Fibroblast of lung (primary cell): ENCODE measurements around the gene HTT-AS.

Experiments used
- EZH2 ChIP-seq: IDR thresholded peaks from 2 replicates; pipeline ENCODE4 v1.5.1; 2012; ENCODE audit warnings: low read length, control low read depth, mild to moderate bottlenecking; ENCODE audit errors: missing control alignments
- TF ChIP-seq, protein P1 (sequence below), 2 donors: IDR thresholded peaks in 1 of 2; conservative IDR thresholded peaks in 1 of 2; 1 replicate in 1 of 2; 2 replicates in 1 of 2; pipeline ENCODE4 v1.5.1; 2011 to 2012; ENCODE audit warnings: low read length in 2 of 2, control low read depth in 1 of 2, inconsistent platforms in 1 of 2, low read depth in 1 of 2, mild to moderate bottlenecking in 1 of 2

DNA sequence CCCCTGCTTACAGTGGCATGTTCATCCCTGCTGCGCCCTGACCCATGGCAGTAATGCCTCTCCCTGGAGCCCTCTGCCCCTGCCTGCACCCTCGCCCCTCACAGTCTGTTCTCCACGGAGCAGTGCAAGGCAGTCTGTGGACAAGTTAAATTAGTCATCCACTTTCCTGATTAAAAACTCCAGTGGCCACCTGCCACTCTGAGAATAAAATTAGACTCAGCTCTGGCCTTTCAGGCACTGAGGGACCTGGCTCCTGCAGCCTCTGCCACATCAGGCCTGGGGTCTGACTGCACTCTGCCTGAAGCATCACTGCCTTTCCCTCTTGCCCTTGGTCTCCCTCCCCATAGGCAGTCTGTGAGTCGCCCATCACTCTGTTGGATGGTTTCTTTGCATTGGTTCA lies 57.4 kb downstream of the HTT-AS start:
- no peak for TF ChIP-seq EZH2
- TF ChIP-seq, protein P1, sequence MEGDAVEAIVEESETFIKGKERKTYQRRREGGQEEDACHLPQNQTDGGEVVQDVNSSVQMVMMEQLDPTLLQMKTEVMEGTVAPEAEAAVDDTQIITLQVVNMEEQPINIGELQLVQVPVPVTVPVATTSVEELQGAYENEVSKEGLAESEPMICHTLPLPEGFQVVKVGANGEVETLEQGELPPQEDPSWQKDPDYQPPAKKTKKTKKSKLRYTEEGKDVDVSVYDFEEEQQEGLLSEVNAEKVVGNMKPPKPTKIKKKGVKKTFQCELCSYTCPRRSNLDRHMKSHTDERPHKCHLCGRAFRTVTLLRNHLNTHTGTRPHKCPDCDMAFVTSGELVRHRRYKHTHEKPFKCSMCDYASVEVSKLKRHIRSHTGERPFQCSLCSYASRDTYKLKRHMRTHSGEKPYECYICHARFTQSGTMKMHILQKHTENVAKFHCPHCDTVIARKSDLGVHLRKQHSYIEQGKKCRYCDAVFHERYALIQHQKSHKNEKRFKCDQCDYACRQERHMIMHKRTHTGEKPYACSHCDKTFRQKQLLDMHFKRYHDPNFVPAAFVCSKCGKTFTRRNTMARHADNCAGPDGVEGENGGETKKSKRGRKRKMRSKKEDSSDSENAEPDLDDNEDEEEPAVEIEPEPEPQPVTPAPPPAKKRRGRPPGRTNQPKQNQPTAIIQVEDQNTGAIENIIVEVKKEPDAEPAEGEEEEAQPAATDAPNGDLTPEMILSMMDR (conservative IDR thresholded peaks at IDR 0.05 in 1 of 2, IDR thresholded peaks at IDR 0.05 in 1 of 2; ENCODE audit: low read depth in 1 of 2, low read length in 2 of 2), result no peak
